ENCODE data around the gene ITGB7.
"Not testable (repeated sequence)": the region's sequence is repeated elsewhere in the genome, so short reads cannot be mapped to it uniquely, and the experiment has no call there.

The ITGB7 gene

GRCh38 chr12:53204351-53204750 lies 2.7 kb downstream of the ITGB7 start:
- no peak overlapping the region for H3K23ac ChIP-seq (ENCODE audit: low read depth, low read length, poor library complexity)
- no peak overlapping the region for H2AFZ ChIP-seq (ENCODE audit: low read length)
- H3K18ac ChIP-seq (ENCODE audit: low read length), result no peak overlapping the region
- H3K27ac ChIP-seq (replicated peaks; ENCODE audit: low read length), result no peak overlapping the region
- no peaks in the 10 kb centered on the region for H3K36me3 ChIP-seq (replicated peaks in 1 of 2; ENCODE audit: control insufficient read depth in 2 of 2, insufficient read depth in 2 of 2, low read length in 2 of 2)
- no peak overlapping the region for H2BK5ac ChIP-seq (ENCODE audit: low read length)
- H3K4me2 ChIP-seq (ENCODE audit: insufficient read depth, low read length, poor library complexity, severe bottlenecking), result no peak overlapping the region
- no peak overlapping the region for H2BK12ac ChIP-seq (ENCODE audit: low read length)
- peaks cover 2 to 12% of the 10 kb centered on the region in 2 donors for H3K4me1 ChIP-seq (ENCODE audit: control insufficient read depth in 2 of 2, insufficient read depth in 1 of 2, low read depth in 1 of 2, low read length in 2 of 2)
- H3K4ac ChIP-seq (ENCODE audit: low read length), result no peak overlapping the region
- H3K14ac ChIP-seq (ENCODE audit: low read length), result no peak overlapping the region
- H4K8ac ChIP-seq (ENCODE audit: low read depth, low read length), result no peak overlapping the region
- H2BK15ac ChIP-seq (ENCODE audit: low read length), result no peak overlapping the region
- no peaks in the 10 kb centered on the region for H3K79me1 ChIP-seq (ENCODE audit: low read depth, low read length)
- H3K4me3 ChIP-seq (ENCODE audit: low read length in 2 of 2), result no peak overlapping the region
- no peak for DNase-seq (ENCODE audit: low spot score)
- peaks cover 0 to 25% (median 0%) of the 10 kb centered on the region in 3 experiments for H3K27me3 ChIP-seq (ENCODE audit: control insufficient read depth in 3 of 3, insufficient read depth in 3 of 3, low read depth in 1 of 3, low read length in 3 of 3)
- H4K91ac ChIP-seq (ENCODE audit: low read depth, low read length, poor library complexity), result no peak overlapping the region
- H2AK5ac ChIP-seq (ENCODE audit: low read depth, low read length), result no peak overlapping the region
- H2BK120ac ChIP-seq (ENCODE audit: low read depth, low read length), result no peak overlapping the region
- no CpG with 5 or more reads among the region's 1 CpG for WGBS, 2 donors (ENCODE audit: extremely low coverage in 2 of 2, insufficient read length in 2 of 2, insufficient replicate concordance in 1 of 2)
- H3K9ac ChIP-seq (ENCODE audit: low read depth, low read length, poor library complexity), result no peak overlapping the region
- no peaks in the 10 kb centered on the region for H3K9me3 ChIP-seq (replicated peaks in 1 of 2; ENCODE audit: control insufficient read depth in 2 of 2, insufficient read depth in 1 of 2, low read depth in 1 of 2, low read length in 2 of 2)

- H3K27ac ChIP-seq (replicated peaks; ENCODE audit: low read length); H2BK12ac ChIP-seq (ENCODE audit: low read length); H2BK5ac ChIP-seq (ENCODE audit: low read length); H2AFZ ChIP-seq (ENCODE audit: low read length); H3K9ac ChIP-seq (ENCODE audit: low read depth, low read length, poor library complexity); H3K36me3 ChIP-seq (replicated peaks in 1 of 2; ENCODE audit: control insufficient read depth in 2 of 2, insufficient read depth in 2 of 2, low read length in 2 of 2); H3K4me2 ChIP-seq (ENCODE audit: insufficient read depth, low read length, poor library complexity, severe bottlenecking); H4K8ac ChIP-seq (ENCODE audit: low read depth, low read length); H4K91ac ChIP-seq (ENCODE audit: low read depth, low read length, poor library complexity); H3K23ac ChIP-seq (ENCODE audit: low read depth, low read length, poor library complexity); DNase-seq (ENCODE audit: low spot score); H3K79me1 ChIP-seq (ENCODE audit: low read depth, low read length); H3K14ac ChIP-seq (ENCODE audit: low read length); H2AK5ac ChIP-seq (ENCODE audit: low read depth, low read length); H3K4me3 ChIP-seq (ENCODE audit: low read length in 2 of 2); H3K4ac ChIP-seq (ENCODE audit: low read length); H2BK120ac ChIP-seq (ENCODE audit: low read depth, low read length); H2BK15ac ChIP-seq (ENCODE audit: low read length); H3K18ac ChIP-seq (ENCODE audit: low read length); H3K9me3 ChIP-seq (replicated peaks in 1 of 2; ENCODE audit: control insufficient read depth in 2 of 2, insufficient read depth in 1 of 2, low read depth in 1 of 2, low read length in 2 of 2): not testable (repeated sequence)
- Histone ChIP-seq H3K27me3 (ENCODE audit: control insufficient read depth in 3 of 3, insufficient read depth in 3 of 3, low read depth in 1 of 3, low read length in 3 of 3) (peaks cover 0 to 31% (median 17%) of the 10 kb centered on the region in 3 experiments), H3K4me1 (ENCODE audit: control insufficient read depth in 2 of 2, insufficient read depth in 1 of 2, low read depth in 1 of 2, low read length in 2 of 2) (peaks cover 2 to 12% of the 10 kb centered on the region in 2 donors)
- WGBS, 2 donors (ENCODE audit: extremely low coverage in 2 of 2, insufficient read length in 2 of 2, insufficient replicate concordance in 1 of 2), result no CpG with 5 or more reads among the region's 7 CpGs
These were observed 4.7 kb downstream of the ITGB7 start for GRCh38 chr12:53202316-53202715.

- Histone ChIP-seq H3K27me3 (ENCODE audit: control insufficient read depth in 3 of 3, insufficient read depth in 3 of 3, low read depth in 1 of 3, low read length in 3 of 3) (peaks cover 0 to 34% (median 21%) of the 10 kb centered on the region in 3 experiments), H3K9me3 (replicated peaks in 1 of 2; ENCODE audit: control insufficient read depth in 2 of 2, insufficient read depth in 1 of 2, low read depth in 1 of 2, low read length in 2 of 2) (no peaks in the 10 kb centered on the region), H2BK120ac (ENCODE audit: low read depth, low read length) (no peak overlapping the region), H3K27ac (replicated peaks; ENCODE audit: low read length) (no peak overlapping the region), H3K79me1 (ENCODE audit: low read depth, low read length) (no peaks in the 10 kb centered on the region), H3K9ac (ENCODE audit: low read depth, low read length, poor library complexity) (no peak overlapping the region), H3K14ac (ENCODE audit: low read length) (no peak overlapping the region), H3K18ac (ENCODE audit: low read length) (no peak overlapping the region), H3K36me3 (replicated peaks in 1 of 2; ENCODE audit: control insufficient read depth in 2 of 2, insufficient read depth in 2 of 2, low read length in 2 of 2) (no peaks in the 10 kb centered on the region), H2AFZ (ENCODE audit: low read length) (no peak overlapping the region), H3K4ac (ENCODE audit: low read length) (no peak overlapping the region), H4K8ac (ENCODE audit: low read depth, low read length) (no peak overlapping the region), H3K4me2 (ENCODE audit: insufficient read depth, low read length, poor library complexity, severe bottlenecking) (no peak overlapping the region), H2BK12ac (ENCODE audit: low read length) (no peak overlapping the region), H3K4me3 (ENCODE audit: low read length in 2 of 2) (no peak overlapping the region), H3K4me1 (ENCODE audit: control insufficient read depth in 2 of 2, insufficient read depth in 1 of 2, low read depth in 1 of 2, low read length in 2 of 2) (peaks cover 2 to 12% of the 10 kb centered on the region in 2 donors), H2BK5ac (ENCODE audit: low read length) (no peak overlapping the region), H4K91ac (ENCODE audit: low read depth, low read length, poor library complexity) (no peak overlapping the region), H2AK5ac (ENCODE audit: low read depth, low read length) (no peak overlapping the region), H3K23ac (ENCODE audit: low read depth, low read length, poor library complexity) (no peak overlapping the region), H2BK15ac (ENCODE audit: low read length) (no peak overlapping the region)
- WGBS, 2 donors (ENCODE audit: extremely low coverage in 2 of 2, insufficient read length in 2 of 2, insufficient replicate concordance in 1 of 2), result no CpG with 5 or more reads among the region's 4 CpGs
- no peak for DNase-seq (ENCODE audit: low spot score)
These were observed 5.4 kb downstream of the ITGB7 start for GRCh38 chr12:53201639-53202038.

GRCh38 chr12:53201177-53201541 lies 5.9 kb downstream of the ITGB7 start:
- no peak overlapping the region for H3K4me2 ChIP-seq (ENCODE audit: insufficient read depth, low read length, poor library complexity, severe bottlenecking)

More at GRCh38 chr12:53201177-53201541, 5.9 kb downstream of the ITGB7 start:
- H3K4me1 ChIP-seq (ENCODE audit: control insufficient read depth in 2 of 2, insufficient read depth in 1 of 2, low read depth in 1 of 2, low read length in 2 of 2), result peaks cover 2 to 12% of the 10 kb centered on the region in 2 donors
- peaks cover 0 to 34% (median 26%) of the 10 kb centered on the region in 3 experiments for H3K27me3 ChIP-seq (ENCODE audit: control insufficient read depth in 3 of 3, insufficient read depth in 3 of 3, low read depth in 1 of 3, low read length in 3 of 3)
- no peak overlapping the region for H2BK12ac ChIP-seq (ENCODE audit: low read length)
- H4K8ac ChIP-seq (ENCODE audit: low read depth, low read length), result no peak overlapping the region
- no peak overlapping the region for H2BK120ac ChIP-seq (ENCODE audit: low read depth, low read length)
- H3K79me1 ChIP-seq (ENCODE audit: low read depth, low read length), result no peaks in the 10 kb centered on the region
- H4K91ac ChIP-seq (ENCODE audit: low read depth, low read length, poor library complexity), result no peak overlapping the region
- H3K4ac ChIP-seq (ENCODE audit: low read length), result no peak overlapping the region
- DNase-seq (ENCODE audit: low spot score), result no peak
- H3K9ac ChIP-seq (ENCODE audit: low read depth, low read length, poor library complexity), result no peak overlapping the region
- no peaks in the 10 kb centered on the region for H3K9me3 ChIP-seq (replicated peaks in 1 of 2; ENCODE audit: control insufficient read depth in 2 of 2, insufficient read depth in 1 of 2, low read depth in 1 of 2, low read length in 2 of 2)
- H2BK5ac ChIP-seq (ENCODE audit: low read length), result no peak overlapping the region
- no peak overlapping the region for H2BK15ac ChIP-seq (ENCODE audit: low read length)
- H2AK5ac ChIP-seq (ENCODE audit: low read depth, low read length), result no peak overlapping the region
- no peak overlapping the region for H3K27ac ChIP-seq (replicated peaks; ENCODE audit: low read length)
- H3K4me3 ChIP-seq (ENCODE audit: low read length in 2 of 2), result no peak overlapping the region
- no CpG with 5 or more reads among the region's 1 CpG for WGBS, 2 donors (ENCODE audit: extremely low coverage in 2 of 2, insufficient read length in 2 of 2, insufficient replicate concordance in 1 of 2)
- H2AFZ ChIP-seq (ENCODE audit: low read length), result peak overlapping the region; percentile 68
- no peak overlapping the region for H3K18ac ChIP-seq (ENCODE audit: low read length)
- H3K36me3 ChIP-seq (replicated peaks in 1 of 2; ENCODE audit: control insufficient read depth in 2 of 2, insufficient read depth in 2 of 2, low read length in 2 of 2), result no peaks in the 10 kb centered on the region
- H3K14ac ChIP-seq (ENCODE audit: low read length), result no peak overlapping the region
- no peak overlapping the region for H3K23ac ChIP-seq (ENCODE audit: low read depth, low read length, poor library complexity)

All from neuronal stem cell (in vitro differentiated cells).